Renal cortical epithelial cell (primary cell): ENCODE measurements around the gene XYLT1. TPM values are rescaled to one million over a fixed set of nuclear protein-coding genes. Genes with fewer than 3 reads are reported as not detected.

Source experiments
- DNase-seq: peaks from one replicate; pipeline ENCODE4 v3.0.0-alpha.2; 2011; ENCODE audit warnings: low read depth
- total RNA-seq: library from RNA; depleted of rRNA; stranded (reverse); fragments of >200 nt; gene quantifications from 2 replicates; pipeline ENCODE4 v1.2.3, GENCODE V29; 2014

XYLT1 gene
- total RNA-seq, 1 donor from 2014 or later = 0.15 TPM

GRCh38 chr16:17196526-17196925, 274.2 kb downstream of the XYLT1 start:
- DNase-seq = no peak

DNA sequence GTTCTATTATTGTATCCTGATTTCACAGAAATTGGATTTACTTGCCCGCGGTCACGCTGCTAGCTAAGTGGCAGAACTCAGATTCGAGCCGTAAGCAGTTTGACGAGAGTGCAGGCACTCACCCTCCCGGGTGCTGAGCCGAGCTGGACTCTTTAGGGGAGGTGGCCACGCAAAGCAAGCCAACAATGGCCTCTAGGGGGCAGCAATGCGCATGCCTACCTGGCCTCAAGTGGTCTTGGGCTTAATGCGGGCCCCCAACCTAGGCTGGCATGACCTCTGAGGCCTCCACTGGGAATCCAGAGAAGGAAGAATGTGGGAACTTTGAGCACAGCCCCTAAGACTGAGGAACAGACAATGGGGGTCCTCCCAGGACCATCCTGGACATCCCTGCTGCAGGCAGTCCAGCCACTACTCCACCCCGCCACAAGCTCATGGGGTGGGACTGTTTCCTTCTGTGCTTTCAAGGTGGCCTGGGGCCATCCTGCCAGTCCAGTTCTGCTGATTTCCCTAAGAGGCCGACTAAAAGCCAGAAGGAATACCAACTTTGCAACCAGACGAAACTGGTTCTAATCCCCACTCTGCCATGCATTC, 276.5 kb downstream of the XYLT1 start:
- no peak for DNase-seq

GRCh38 chr16:17193566-17194100, 277.1 kb downstream of the XYLT1 start:
- no peak for DNase-seq

DNA sequence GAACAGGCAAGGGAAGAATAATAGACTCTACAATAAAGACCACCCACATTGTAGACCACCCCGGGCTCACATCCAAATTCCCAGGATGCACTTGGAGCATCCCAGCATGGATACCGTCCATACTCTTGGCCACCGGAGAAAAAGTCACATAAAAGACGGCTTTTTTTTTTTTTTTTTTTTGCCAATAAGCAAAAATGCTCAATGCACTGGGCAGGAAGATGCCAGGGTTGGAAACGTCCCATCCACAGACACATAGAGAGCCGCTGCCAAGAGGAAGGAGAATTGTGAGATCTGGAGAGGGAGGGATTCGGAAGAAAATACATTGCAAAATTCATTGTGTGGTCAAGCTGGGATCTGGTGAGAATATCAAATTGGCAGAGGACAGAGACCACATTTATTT, 286.7 kb downstream of the XYLT1 start:
- DNase-seq = no peak

DNA sequence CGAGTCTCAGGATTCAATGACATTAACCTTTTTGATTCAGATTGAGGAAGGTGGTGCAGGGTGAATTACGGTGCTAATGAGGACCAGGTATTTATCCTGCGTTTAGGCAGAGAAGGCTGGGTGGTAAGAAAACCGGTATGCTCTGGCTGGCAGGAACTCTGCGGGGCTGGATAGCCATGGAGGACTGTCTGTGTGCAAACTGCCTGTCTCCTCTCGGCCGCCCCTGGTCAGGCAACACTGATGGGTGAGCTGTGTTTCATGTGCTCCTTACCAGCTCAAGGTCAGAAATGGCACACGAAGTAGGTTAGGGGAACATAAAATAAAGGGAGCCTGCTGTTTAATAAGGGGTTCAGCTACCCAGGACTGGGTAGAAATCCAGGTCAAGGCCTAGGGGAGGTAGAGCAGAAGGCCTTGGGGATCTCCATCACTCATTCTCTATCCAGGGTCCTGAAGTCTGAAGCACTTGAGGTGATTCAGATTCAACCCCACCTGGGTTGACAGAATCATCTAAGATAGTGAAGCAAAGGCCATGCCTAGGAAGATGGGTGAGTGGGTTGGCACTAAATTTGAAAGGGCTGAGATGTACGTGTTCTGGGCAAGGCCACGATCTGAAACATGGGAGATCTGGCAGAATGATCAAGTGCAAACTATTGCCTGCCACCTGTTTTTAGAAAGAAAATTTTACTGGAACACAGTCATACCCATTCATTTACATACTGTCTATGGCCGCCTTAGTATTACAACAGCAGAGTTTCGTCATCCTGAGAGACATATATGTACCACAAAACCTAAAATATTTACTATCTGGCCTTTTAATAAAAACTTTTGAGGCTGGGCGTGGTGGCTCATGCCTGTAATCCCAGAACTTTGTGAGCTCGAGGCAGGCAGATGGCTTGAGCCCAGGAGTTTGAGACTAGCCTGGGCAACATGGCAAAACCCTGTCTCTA, 292.5 kb downstream of the XYLT1 start:
- DNase-seq = no peak

DNA sequence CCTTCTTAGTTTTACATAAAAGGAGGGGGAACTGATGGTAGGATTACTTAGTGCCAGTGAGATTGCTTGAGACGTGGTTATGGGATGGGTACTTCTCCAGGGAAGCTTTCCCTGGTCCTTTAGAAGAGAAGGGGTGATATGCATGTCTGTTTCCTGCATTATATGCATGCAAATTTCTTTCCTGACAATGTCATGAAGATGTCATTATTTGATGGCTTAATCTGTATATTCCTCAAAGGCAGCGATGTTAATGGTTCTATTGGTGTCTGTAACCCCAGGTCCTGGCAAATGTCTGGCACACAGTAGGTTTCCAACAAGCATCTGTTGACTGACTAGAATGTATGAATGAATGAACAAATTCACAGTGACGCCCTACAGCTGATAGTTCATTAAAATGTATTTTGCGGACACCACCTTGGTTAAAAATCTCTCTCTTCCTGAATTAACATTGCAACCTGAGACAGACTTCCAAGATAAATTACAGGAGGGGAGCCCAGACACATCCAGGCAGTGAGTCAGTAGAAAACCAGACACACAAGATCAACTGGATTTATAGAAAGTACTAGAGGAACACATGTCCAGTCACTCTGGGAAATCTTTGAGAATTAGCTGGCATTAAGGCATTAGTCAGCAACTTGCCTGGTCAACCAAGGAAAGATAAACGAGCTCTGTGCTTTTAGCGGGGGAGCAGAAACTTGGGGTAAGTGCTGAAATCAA, 293.4 kb downstream of the XYLT1 start:
- DNase-seq = no peak

DNA sequence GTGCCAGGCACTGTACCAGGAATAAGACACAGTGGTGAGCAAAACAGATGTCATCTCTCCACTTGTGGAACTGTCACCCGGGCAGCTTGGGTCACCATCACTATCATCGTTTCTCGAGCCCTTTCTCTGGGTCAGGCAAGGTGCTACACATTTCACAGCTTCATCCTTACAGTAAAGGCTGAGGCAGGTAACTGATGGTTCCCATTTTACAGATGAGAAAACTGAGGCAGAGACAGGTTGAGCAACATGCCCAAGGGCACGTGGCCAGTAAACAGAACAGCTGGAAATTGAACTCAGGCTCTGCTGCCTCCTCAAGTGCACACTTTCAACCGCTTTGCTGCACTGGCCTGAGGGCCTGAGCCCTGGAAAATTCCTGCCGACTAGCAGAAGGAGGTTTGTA, 294.6 kb downstream of the XYLT1 start:
- no peak for DNase-seq

GRCh38 chr16:17173281-17173680, 297.5 kb downstream of the XYLT1 start:
- DNase-seq = no peak

GRCh38 chr16:17171250-17172143, 299.3 kb downstream of the XYLT1 start:
- DNase-seq = no peak

DNA sequence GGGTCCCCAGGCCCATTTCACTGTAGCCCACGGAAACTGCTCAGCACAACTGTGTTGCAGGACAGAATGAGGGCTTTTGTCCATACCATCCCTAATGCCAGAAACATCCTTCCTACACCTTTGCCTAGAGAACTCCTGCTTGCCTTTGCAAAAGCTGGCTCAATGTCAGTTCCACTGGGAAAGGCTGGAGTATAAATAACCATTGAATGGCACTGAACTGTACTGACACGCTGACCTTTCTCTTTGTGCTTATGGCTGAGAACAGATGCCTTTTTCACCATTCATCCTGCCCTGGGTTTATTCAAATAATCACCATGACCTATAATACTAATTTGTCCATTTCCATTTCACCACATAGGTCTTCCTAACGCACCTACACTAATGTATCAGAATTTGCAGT, 300.3 kb downstream of the XYLT1 start:
- no peak for DNase-seq

- DNase-seq = no peak
These were observed 302.6 kb downstream of the XYLT1 start for GRCh38 chr16:17168181-17168580.

- DNase-seq = no peak
These were observed 304.7 kb downstream of the XYLT1 start for GRCh38 chr16:17166095-17166494.

- no peak for DNase-seq
These were observed 308.2 kb downstream of the XYLT1 start for GRCh38 chr16:17162560-17162959.

DNA sequence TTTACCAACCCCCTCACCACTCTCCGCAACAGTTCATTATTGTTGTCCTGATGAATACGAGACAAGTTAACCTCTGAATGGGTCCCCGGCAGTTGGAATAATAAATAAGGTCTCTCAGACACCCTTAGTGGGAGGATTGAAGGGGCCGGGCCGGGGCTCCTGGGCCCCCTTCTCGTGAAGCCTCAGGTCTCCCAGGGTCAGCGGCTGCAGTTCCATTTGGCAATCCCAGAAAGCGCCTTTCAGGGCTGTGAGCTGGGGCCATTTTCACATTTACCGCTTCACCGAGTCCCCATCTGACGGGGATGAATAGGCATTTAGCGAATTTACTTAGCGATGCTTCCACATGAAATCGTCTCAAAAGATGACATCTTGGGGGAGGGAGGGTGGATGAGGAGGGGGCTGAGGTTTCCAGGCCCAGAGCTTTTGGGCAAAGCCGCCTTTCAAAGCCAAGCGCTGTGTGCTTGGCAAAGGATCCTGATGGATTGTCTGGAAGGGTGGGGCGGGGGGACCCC, 309.8 kb downstream of the XYLT1 start:
- DNase-seq = no peak

DNA sequence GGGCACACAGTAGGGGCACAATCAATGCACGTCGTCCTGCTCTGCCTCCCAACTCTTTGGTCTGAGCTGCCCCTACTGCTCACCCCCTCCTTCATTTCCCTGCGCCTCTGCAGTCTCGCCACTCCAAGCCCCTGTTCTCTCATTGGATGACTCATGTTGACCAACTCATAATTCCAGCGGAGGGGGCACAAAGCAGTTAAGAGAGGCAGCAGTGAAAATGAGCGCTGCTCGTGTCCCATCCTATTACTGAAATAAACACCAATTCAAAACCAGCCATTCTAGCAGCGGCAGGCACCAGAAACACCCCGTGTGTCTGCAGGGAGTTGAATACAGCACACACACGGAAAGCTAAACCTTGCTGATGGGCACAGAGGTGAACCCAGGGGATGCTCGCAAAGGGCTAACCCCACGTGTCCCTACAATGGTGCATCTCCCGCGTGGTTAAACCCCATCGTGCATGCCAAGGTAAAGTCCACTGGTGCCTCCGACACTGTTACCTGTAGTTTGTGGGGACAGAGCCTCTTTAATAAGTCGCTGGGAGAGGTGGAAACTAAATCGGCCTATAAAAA, 310.4 kb downstream of the XYLT1 start:
- DNase-seq = no peak

DNA sequence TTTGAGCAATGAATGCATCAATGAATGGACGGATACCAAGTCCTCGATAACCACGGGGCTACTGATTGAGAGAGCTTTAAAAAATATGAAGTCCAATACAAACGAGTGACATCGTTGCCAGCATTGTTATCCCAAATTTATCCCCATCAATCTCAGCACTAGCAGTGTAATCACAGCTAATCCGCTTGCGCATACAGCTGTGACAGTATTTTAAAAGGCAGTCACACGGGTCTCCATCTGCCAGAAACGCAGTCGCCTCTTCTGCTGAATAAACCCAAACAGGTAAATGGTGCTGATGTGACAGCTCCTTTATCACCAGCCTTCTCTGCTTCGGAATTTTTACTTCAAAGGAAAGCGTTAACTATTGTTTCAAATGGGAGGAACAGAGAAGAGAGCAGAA, 311.1 kb downstream of the XYLT1 start:
- DNase-seq = no peak

- no peak for DNase-seq
These were observed 314.8 kb downstream of the XYLT1 start for GRCh38 chr16:17155936-17156335.

- DNase-seq = no peak
These were observed 315.3 kb downstream of the XYLT1 start for GRCh38 chr16:17155485-17155884.

GRCh38 chr16:17154981-17155380, 315.8 kb downstream of the XYLT1 start:
- DNase-seq = no peak

DNA sequence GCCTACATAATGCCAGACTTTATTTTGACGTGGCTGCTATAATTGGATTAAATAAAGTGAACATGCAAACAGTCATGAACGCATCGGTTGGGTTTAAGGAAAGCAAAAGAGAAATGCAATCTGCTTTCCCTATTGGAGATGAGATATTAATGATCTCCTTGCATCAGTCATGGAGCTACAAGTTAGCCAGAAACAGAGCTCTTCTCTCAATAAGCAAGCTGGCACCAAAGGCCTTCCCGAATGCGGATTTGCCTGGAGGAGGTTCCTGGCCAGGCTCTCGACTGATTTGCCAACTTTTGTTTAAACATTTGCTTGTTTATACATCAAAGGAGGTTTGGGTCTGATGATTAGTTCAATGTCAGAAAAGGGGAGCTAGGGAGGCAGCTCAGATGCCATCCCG, 318.4 kb downstream of the XYLT1 start:
- no peak for DNase-seq

- DNase-seq = no peak
These were observed 319.4 kb downstream of the XYLT1 start for GRCh38 chr16:17151335-17151734.
